GM23338 (cell line): ENCODE measurements around the gene PTGER4. TPM values are rescaled to one million over a fixed set of nuclear protein-coding genes. Genes with fewer than 3 reads are reported as not detected.

ENCODE experiments used
- ATAC-seq: fragments of 200-7000 bp; cut with Tn5 transposase; 3 replicates; pipeline ENCODE4 v1.9.1; 2020
- DNase-seq: peaks from one replicate; pipeline ENCODE4 v3.0.0-alpha.2; 2015; ENCODE audit warnings: low spot score
- H2AFZ ChIP-seq: fragments of 200-600 bp; sonication (generic); 2 replicates; pipeline ENCODE4 v1.8.0; 2016; ENCODE audit warnings: antibody characterized with exemption, mild to moderate bottlenecking, moderate library complexity
- H3F3A ChIP-seq: fragments of 200-600 bp; sonication (generic); replicated peaks from 2 replicates; pipeline ENCODE4 v1.8.0; 2017; ENCODE audit warnings: antibody characterized with exemption, mixed run types, low read depth
- H3K27ac ChIP-seq: fragments of 200-600 bp; sonication (generic); 2 replicates; pipeline ENCODE4 v1.6.1; 2016; ENCODE audit warnings: low read depth
- H3K27me3 ChIP-seq: fragments of 200-600 bp; sonication (generic); 2 replicates; pipeline ENCODE4 v1.8.0; 2016; ENCODE audit warnings: mild to moderate bottlenecking, mixed run types, moderate library complexity; ENCODE audit not compliant: insufficient read depth
- H3K36me3 ChIP-seq: fragments of 200-600 bp; sonication (generic); 2 replicates; pipeline ENCODE4 v1.8.0; 2016; ENCODE audit warnings: mild to moderate bottlenecking; ENCODE audit not compliant: insufficient read depth
- H3K4me1 ChIP-seq: fragments of 200-600 bp; sonication (generic); 2 replicates; pipeline ENCODE4 v1.8.0; 2016; ENCODE audit warnings: mild to moderate bottlenecking, moderate library complexity; ENCODE audit not compliant: insufficient read depth
- H3K4me2 ChIP-seq: fragments of 200-600 bp; sonication (generic); 2 replicates; pipeline ENCODE4 v1.7.1; 2017; ENCODE audit warnings: mixed run types
- H3K4me3 ChIP-seq: fragments of 200-600 bp; sonication (generic); 2 replicates; pipeline ENCODE4 v1.6.1; 2016; ENCODE audit warnings: mixed run types
- H3K79me2 ChIP-seq: fragments of 200-600 bp; sonication (generic); replicated peaks from 2 replicates; pipeline ENCODE4 v1.8.0; 2017; ENCODE audit warnings: mild to moderate bottlenecking; ENCODE audit not compliant: insufficient read depth
- H3K9me2 ChIP-seq: fragments of 200-600 bp; sonication (generic); 2 replicates; pipeline ENCODE4 v1.8.0; 2017; ENCODE audit not compliant: insufficient read depth
- H4K20me1 ChIP-seq: fragments of 200-600 bp; sonication (generic); replicated peaks from 2 replicates; pipeline ENCODE4 v1.8.0; 2017; ENCODE audit warnings: mild to moderate bottlenecking; ENCODE audit not compliant: insufficient read depth
- H3K27ac Mint-ChIP-seq: 2 replicates; pipeline ENCODE4 v1.8.0; 2020; ENCODE audit warnings: inconsistent platforms, mild to moderate bottlenecking, moderate library complexity, mixed read lengths
- H3K27me3 Mint-ChIP-seq: 3 replicates; pipeline ENCODE4 v1.8.0; 2022; ENCODE audit warnings: low read depth, mild to moderate bottlenecking, moderate library complexity, mixed read lengths, inconsistent platforms; ENCODE audit not compliant: insufficient read depth, poor library complexity
- H3K36me3 Mint-ChIP-seq: 3 replicates; pipeline ENCODE4 v1.8.0; 2021; ENCODE audit warnings: low read depth, mild to moderate bottlenecking, inconsistent platforms, moderate library complexity, mixed read lengths
- H3K4me1 Mint-ChIP-seq: 3 replicates; pipeline ENCODE4 v1.8.0; 2020; ENCODE audit warnings: mild to moderate bottlenecking, inconsistent platforms, mixed read lengths
- H3K4me3 Mint-ChIP-seq: 3 replicates; pipeline ENCODE4 v1.8.0; 2021; ENCODE audit warnings: moderate library complexity, mild to moderate bottlenecking, inconsistent platforms, mixed read lengths
- H3K9me3 Mint-ChIP-seq: 3 replicates; pipeline ENCODE4 v1.8.0; 2020; ENCODE audit warnings: moderate library complexity, mild to moderate bottlenecking, inconsistent platforms, mixed read lengths
- CREB1 ChIP-seq: fragments of 250-450 bp; sonication (Bioruptor Pico); IDR thresholded peaks from 2 replicates; pipeline ENCODE4 v1.5.0; 2020; ENCODE audit warnings: low read depth, mild to moderate bottlenecking, moderate library complexity
- CTCF ChIP-seq, 2 experiments: fragments of 200-600 bp in 1 of 2; sonication (generic) in 1 of 2; conservative IDR thresholded peaks; 2 replicates each; pipeline versions ENCODE4 v1.5.1 to v1.6.1; 2016 to 2017; ENCODE audit warnings: antibody characterized with exemption in 2 of 2, low read depth in 2 of 2, mild to moderate bottlenecking in 2 of 2, moderate library complexity in 1 of 2
- ETS1 ChIP-seq: IDR thresholded peaks from 2 replicates; pipeline ENCODE4 v1.6.1; 2016; ENCODE audit warnings: antibody characterized with exemption
- EZH2 ChIP-seq: fragments of 200-600 bp; sonication (generic); IDR thresholded peaks from one replicate; pipeline ENCODE4 v1.8.0; 2017; ENCODE audit warnings: antibody characterized with exemption, mild to moderate bottlenecking, low read depth; ENCODE audit not compliant: unreplicated experiment
- EZH2phosphoT487 ChIP-seq: fragments of 200-600 bp; sonication (generic); IDR thresholded peaks from one replicate; pipeline ENCODE4 v1.8.1; 2018; ENCODE audit warnings: antibody characterized with exemption; ENCODE audit not compliant: unreplicated experiment
- NANOG ChIP-seq: IDR thresholded peaks from 2 replicates; pipeline ENCODE4 v1.6.1; 2016; ENCODE audit warnings: antibody characterized with exemption, borderline replicate concordance
- POLR2AphosphoS5 ChIP-seq: IDR thresholded peaks from 2 replicates; pipeline ENCODE4 v1.6.1; 2016; ENCODE audit warnings: antibody characterized with exemption, low read depth
- ZNF114 ChIP-seq: fragments of 250-450 bp; sonication (Bioruptor Pico); IDR thresholded peaks from 2 replicates; pipeline ENCODE4 v1.5.0; 2020; ENCODE audit warnings: mild to moderate bottlenecking, moderate library complexity
- polyA plus RNA-seq: library from polyadenylated mRNA; unstranded; fragments of >200 nt; fragmentation: Nextera tagmentation; extraction: Ambion mirVana; gene quantifications from 2 replicates; pipeline ENCODE4 v1.2.1, GENCODE V29; 2016
- total RNA-seq: library from RNA; depleted of rRNA; stranded (reverse); fragments of >200 nt; shearing (Covaris generic); gene quantifications from 2 replicates; pipeline ENCODE4 v1.2.3, GENCODE V29; 2014
- TF ChIP-seq, protein P1 (sequence below): fragments of 250-450 bp; sonication (Bioruptor Pico); IDR thresholded peaks from 2 replicates; pipeline ENCODE4 v1.5.0; 2020; ENCODE audit warnings: mild to moderate bottlenecking, moderate library complexity

Gene PTGER4
- total and polyA plus RNA-seq, 2 experiments from 2014 or later: 0.82 to 4.4 TPM

- Histone ChIP-seq H2AFZ (peak overlapping the region; percentile 97), H3K9me2 (no peaks in the 10 kb centered on the region), H3K36me3 (no peaks in the 10 kb centered on the region), H3K79me2 (no peaks in the 10 kb centered on the region), H3K4me2 (peak overlapping the region; percentile 86), H3K27ac (no peak overlapping the region), H3K4me1 (peaks cover 17% of the 10 kb centered on the region), H3K4me3 (peak overlapping the region; percentile 57), H4K20me1 (peaks cover 5% of the 10 kb centered on the region; the same call in 1 of the 2 replicates), H3F3A (0 out of 2 replicates have a peak, but pooled peaks cover 9% of the 10 kb centered on the region), H3K27me3 (peaks cover 51% of the 10 kb centered on the region)
- peaks cover 38% of the 10 kb centered on the region for H3K27me3 Mint-ChIP-seq
- peak; percentile 18 for TF ChIP-seq EZH2phosphoT487
- no peak for TF ChIP-seq CREB1
- TF ChIP-seq POLR2AphosphoS5: no peak
- TF ChIP-seq NANOG: no peak
- peak; percentile 25 to 43; a peak in 2 of 4 replicates for TF ChIP-seq CTCF (conservative IDR thresholded peaks at IDR 0.05; ENCODE audit: low read depth in 2 of 2)
- no peak overlapping the region for H3K27ac Mint-ChIP-seq
- H3K4me3 Mint-ChIP-seq: peak overlapping the region; percentile 86
- H3K4me1 Mint-ChIP-seq: peaks cover 35% of the 10 kb centered on the region
- peaks cover 2% of the 10 kb centered on the region; the same call in 1 of the 3 replicates for H3K9me3 Mint-ChIP-seq
- peak; percentile 10 for ATAC-seq
- peak; percentile 42 for DNase-seq
- no peaks in the 10 kb centered on the region for H3K36me3 Mint-ChIP-seq
These were observed 1.1 kb downstream of the PTGER4 start for GRCh38 chr5:40680741-40681362.

DNA sequence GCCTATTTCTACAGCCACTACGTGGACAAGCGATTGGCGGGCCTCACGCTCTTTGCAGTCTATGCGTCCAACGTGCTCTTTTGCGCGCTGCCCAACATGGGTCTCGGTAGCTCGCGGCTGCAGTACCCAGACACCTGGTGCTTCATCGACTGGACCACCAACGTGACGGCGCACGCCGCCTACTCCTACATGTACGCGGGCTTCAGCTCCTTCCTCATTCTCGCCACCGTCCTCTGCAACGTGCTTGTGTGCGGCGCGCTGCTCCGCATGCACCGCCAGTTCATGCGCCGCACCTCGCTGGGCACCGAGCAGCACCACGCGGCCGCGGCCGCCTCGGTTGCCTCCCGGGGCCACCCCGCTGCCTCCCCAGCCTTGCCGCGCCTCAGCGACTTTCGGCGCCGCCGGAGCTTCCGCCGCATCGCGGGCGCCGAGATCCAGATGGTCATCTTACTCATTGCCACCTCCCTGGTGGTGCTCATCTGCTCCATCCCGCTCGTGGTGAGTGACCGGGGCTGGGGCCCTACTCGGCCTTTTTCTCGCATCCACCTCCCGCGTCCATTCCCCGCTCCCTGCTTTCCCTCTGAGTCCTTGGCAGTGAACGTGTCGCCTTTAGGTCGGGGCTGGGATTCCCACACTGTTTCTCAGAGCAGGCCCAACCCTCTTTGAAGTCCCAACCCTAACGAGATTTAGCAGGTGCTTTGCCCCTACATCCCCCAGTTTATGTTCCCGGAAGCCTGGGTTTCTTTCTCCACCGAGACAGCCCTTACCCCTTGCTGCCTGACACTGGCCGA is 1.8 kb downstream of the PTGER4 start:
- H3K79me2 ChIP-seq: no peaks in the 10 kb centered on the region
- H3K27ac Mint-ChIP-seq: no peak overlapping the region
- H3K4me1 Mint-ChIP-seq: peaks cover 33% of the 10 kb centered on the region
- H3K27me3 ChIP-seq: peaks cover 51% of the 10 kb centered on the region
- no peak overlapping the region for H3K27ac ChIP-seq
- H3K27me3 Mint-ChIP-seq: peaks cover 37% of the 10 kb centered on the region
- no peaks in the 10 kb centered on the region for H3K36me3 ChIP-seq
- ATAC-seq: peak; percentile 14
- 0 out of 2 replicates have a peak, but pooled peaks cover 9% of the 10 kb centered on the region for H3F3A ChIP-seq
- H3K4me3 Mint-ChIP-seq: peak overlapping the region; percentile 86
- peaks cover 17% of the 10 kb centered on the region for H3K4me1 ChIP-seq
- no peaks in the 10 kb centered on the region for H3K9me2 ChIP-seq
- peaks cover 5% of the 10 kb centered on the region; the same call in 1 of the 2 replicates for H4K20me1 ChIP-seq
- H3K4me2 ChIP-seq: peak overlapping the region; percentile 86
- H3K9me3 Mint-ChIP-seq: peaks cover 2% of the 10 kb centered on the region; the same call in 1 of the 3 replicates
- peak; percentile 59 for DNase-seq
- TF ChIP-seq, protein P1, sequence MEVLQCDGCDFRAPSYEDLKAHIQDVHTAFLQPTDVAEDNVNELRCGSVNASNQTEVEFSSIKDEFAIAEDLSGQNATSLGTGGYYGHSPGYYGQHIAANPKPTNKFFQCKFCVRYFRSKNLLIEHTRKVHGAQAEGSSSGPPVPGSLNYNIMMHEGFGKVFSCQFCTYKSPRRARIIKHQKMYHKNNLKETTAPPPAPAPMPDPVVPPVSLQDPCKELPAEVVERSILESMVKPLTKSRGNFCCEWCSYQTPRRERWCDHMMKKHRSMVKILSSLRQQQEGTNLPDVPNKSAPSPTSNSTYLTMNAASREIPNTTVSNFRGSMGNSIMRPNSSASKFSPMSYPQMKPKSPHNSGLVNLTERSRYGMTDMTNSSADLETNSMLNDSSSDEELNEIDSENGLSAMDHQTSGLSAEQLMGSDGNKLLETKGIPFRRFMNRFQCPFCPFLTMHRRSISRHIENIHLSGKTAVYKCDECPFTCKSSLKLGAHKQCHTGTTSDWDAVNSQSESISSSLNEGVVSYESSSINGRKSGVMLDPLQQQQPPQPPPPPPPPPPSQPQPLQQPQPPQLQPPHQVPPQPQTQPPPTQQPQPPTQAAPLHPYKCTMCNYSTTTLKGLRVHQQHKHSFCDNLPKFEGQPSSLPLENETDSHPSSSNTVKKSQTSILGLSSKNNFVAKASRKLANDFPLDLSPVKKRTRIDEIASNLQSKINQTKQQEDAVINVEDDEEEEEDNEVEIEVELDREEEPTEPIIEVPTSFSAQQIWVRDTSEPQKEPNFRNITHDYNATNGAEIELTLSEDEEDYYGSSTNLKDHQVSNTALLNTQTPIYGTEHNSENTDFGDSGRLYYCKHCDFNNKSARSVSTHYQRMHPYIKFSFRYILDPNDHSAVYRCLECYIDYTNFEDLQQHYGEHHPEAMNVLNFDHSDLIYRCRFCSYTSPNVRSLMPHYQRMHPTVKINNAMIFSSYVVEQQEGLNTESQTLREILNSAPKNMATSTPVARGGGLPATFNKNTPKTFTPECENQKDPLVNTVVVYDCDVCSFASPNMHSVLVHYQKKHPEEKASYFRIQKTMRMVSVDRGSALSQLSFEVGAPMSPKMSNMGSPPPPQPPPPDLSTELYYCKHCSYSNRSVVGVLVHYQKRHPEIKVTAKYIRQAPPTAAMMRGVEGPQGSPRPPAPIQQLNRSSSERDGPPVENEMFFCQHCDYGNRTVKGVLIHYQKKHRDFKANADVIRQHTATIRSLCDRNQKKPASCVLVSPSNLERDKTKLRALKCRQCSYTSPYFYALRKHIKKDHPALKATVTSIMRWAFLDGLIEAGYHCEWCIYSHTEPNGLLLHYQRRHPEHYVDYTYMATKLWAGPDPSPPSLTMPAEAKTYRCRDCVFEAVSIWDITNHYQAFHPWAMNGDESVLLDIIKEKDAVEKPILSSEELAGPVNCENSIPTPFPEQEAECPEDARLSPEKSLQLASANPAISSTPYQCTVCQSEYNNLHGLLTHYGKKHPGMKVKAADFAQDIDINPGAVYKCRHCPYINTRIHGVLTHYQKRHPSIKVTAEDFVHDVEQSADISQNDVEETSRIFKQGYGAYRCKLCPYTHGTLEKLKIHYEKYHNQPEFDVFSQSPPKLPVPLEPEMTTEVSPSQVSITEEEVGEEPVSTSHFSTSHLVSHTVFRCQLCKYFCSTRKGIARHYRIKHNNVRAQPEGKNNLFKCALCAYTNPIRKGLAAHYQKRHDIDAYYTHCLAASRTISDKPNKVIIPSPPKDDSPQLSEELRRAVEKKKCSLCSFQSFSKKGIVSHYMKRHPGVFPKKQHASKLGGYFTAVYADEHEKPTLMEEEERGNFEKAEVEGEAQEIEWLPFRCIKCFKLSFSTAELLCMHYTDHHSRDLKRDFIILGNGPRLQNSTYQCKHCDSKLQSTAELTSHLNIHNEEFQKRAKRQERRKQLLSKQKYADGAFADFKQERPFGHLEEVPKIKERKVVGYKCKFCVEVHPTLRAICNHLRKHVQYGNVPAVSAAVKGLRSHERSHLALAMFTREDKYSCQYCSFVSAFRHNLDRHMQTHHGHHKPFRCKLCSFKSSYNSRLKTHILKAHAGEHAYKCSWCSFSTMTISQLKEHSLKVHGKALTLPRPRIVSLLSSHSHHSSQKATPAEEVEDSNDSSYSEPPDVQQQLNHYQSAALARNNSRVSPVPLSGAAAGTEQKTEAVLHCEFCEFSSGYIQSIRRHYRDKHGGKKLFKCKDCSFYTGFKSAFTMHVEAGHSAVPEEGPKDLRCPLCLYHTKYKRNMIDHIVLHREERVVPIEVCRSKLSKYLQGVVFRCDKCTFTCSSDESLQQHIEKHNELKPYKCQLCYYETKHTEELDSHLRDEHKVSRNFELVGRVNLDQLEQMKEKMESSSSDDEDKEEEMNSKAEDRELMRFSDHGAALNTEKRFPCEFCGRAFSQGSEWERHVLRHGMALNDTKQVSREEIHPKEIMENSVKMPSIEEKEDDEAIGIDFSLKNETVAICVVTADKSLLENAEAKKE (CRISPR knock-in tag): peak; percentile 20
- peak; percentile 44 for TF ChIP-seq EZH2
- TF ChIP-seq ZNF114 (CRISPR knock-in tag): no peak
- TF ChIP-seq ETS1: no peak
- peak overlapping the region; percentile 97 for H2AFZ ChIP-seq
- no peaks in the 10 kb centered on the region for H3K36me3 Mint-ChIP-seq
- H3K4me3 ChIP-seq: peak overlapping the region; percentile 57
